Neural progenitor cell (in vitro differentiated cells): Measurements from ENCODE around the gene KMT2C. TPM values are rescaled to one million over a fixed set of nuclear protein-coding genes. Genes with fewer than 3 reads are reported as not detected.
A peak's percentile ranks its signal among the peaks of the same experiment; 100 is the strongest.

Experiments
- DNase-seq: peaks from one replicate; pipeline ENCODE4 v3.0.0-alpha.2; 2016; ENCODE audit warnings: low spot score
- H2AFZ ChIP-seq: fragments of 200-600 bp; sonication (generic); replicated peaks from 2 replicates; pipeline ENCODE4 v1.6.1; 2016; ENCODE audit warnings: antibody characterized with exemption
- H3F3A ChIP-seq: fragments of 200-600 bp; sonication (generic); 2 replicates; pipeline ENCODE4 v1.6.1; 2016; ENCODE audit warnings: antibody characterized with exemption, low read depth
- H3K27ac ChIP-seq: fragments of 200-600 bp; sonication (generic); 2 replicates; pipeline ENCODE4 v1.5.1; 2016; ENCODE audit warnings: mild to moderate bottlenecking
- H3K27me3 ChIP-seq: fragments of 200-600 bp; sonication (generic); 2 replicates; pipeline ENCODE4 v1.6.1; 2016; ENCODE audit warnings: mild to moderate bottlenecking, moderate library complexity
- H3K36me3 ChIP-seq: fragments of 200-600 bp; sonication (generic); 2 replicates; pipeline ENCODE4 v1.5.1; 2016
- H3K4me1 ChIP-seq: fragments of 200-600 bp; sonication (generic); 2 replicates; pipeline ENCODE4 v1.6.1; 2016; ENCODE audit warnings: mixed run types
- H3K4me2 ChIP-seq: fragments of 200-600 bp; sonication (generic); 2 replicates; pipeline ENCODE4 v1.6.1; 2016
- H3K4me3 ChIP-seq: fragments of 200-600 bp; sonication (generic); 2 replicates; pipeline ENCODE4 v1.5.1; 2016
- H3K79me2 ChIP-seq: fragments of 200-600 bp; sonication (generic); 2 replicates; pipeline ENCODE4 v1.6.1; 2016; ENCODE audit warnings: low read depth
- H3K9ac ChIP-seq: fragments of 200-600 bp; sonication (generic); 2 replicates; pipeline ENCODE4 v1.6.1; 2016
- H3K9me3 ChIP-seq: fragments of 200-600 bp; sonication (generic); 2 replicates; pipeline ENCODE4 v1.5.1; 2016; ENCODE audit warnings: low read depth
- H4K20me1 ChIP-seq: fragments of 200-600 bp; sonication (generic); 2 replicates; pipeline ENCODE4 v1.6.1; 2016; ENCODE audit warnings: low read depth
- H3K27ac Mint-ChIP-seq: 3 replicates; pipeline ENCODE4 v1.8.0; 2021; ENCODE audit warnings: mixed read lengths
- H3K27me3 Mint-ChIP-seq: 2 replicates; pipeline ENCODE4 v1.8.0; 2022; ENCODE audit warnings: low read depth, mild to moderate bottlenecking, inconsistent platforms, moderate library complexity, mixed read lengths; ENCODE audit not compliant: insufficient read depth
- H3K36me3 Mint-ChIP-seq: 3 replicates; pipeline ENCODE4 v1.8.0; 2021; ENCODE audit warnings: mixed read lengths
- H3K4me1 Mint-ChIP-seq: 3 replicates; pipeline ENCODE4 v1.8.0; 2021; ENCODE audit warnings: mixed read lengths
- H3K4me3 Mint-ChIP-seq: 3 replicates; pipeline ENCODE4 v1.8.0; 2021; ENCODE audit warnings: mild to moderate bottlenecking, moderate library complexity, mixed read lengths
- H3K9me3 Mint-ChIP-seq: 3 replicates; pipeline ENCODE4 v1.8.0; 2020; ENCODE audit warnings: mixed read lengths
- CTCF ChIP-seq: fragments of 200-600 bp; sonication (generic); IDR thresholded peaks from 2 replicates; pipeline ENCODE4 v1.5.1; 2017; ENCODE audit warnings: antibody characterized with exemption, mild to moderate bottlenecking
- EZH2 ChIP-seq: fragments of 200-600 bp; sonication (generic); IDR thresholded peaks from 2 replicates; pipeline ENCODE4 v1.6.1; 2017; ENCODE audit warnings: antibody characterized with exemption, mild to moderate bottlenecking, moderate library complexity
- EZH2phosphoT487 ChIP-seq: fragments of 200-600 bp; sonication (generic); IDR thresholded peaks from 2 replicates; pipeline ENCODE4 v1.6.1; 2017; ENCODE audit warnings: antibody characterized with exemption
- total RNA-seq: library from RNA; depleted of rRNA; stranded (reverse); fragments of >200 nt; gene quantifications from 2 replicates; pipeline ENCODE4 v1.2.3, GENCODE V29; 2015; ENCODE audit warnings: low replicate concordance

Gene KMT2C
- total RNA-seq, 1 donor from 2014 or later: 26.4 TPM

- H3K4me3 Mint-ChIP-seq: no peak overlapping the region
- Histone ChIP-seq H3K9me3 (no peaks in the 10 kb centered on the region), H4K20me1 (peaks cover 17% of the 10 kb centered on the region), H3K4me2 (no peak overlapping the region), H3K79me2 (no peaks in the 10 kb centered on the region), H3F3A (no peaks in the 10 kb centered on the region), H3K36me3 (peaks cover 32% of the 10 kb centered on the region), H3K9ac (no peak overlapping the region), H3K4me1 (no peaks in the 10 kb centered on the region), H3K27ac (no peak overlapping the region), H3K27me3 (no peaks in the 10 kb centered on the region), H3K4me3 (no peak overlapping the region), H2AFZ (no peak overlapping the region)
- TF ChIP-seq CTCF (no peak), EZH2phosphoT487 (no peak), EZH2 (no peak)
- peaks cover 49% of the 10 kb centered on the region for H3K36me3 Mint-ChIP-seq
- no peaks in the 10 kb centered on the region for H3K27me3 Mint-ChIP-seq
- no peak for DNase-seq
- H3K27ac Mint-ChIP-seq: no peak overlapping the region
- H3K4me1 Mint-ChIP-seq: no peaks in the 10 kb centered on the region
- H3K9me3 Mint-ChIP-seq: no peaks in the 10 kb centered on the region
These were observed 286.4 kb downstream of the KMT2C start for GRCh38 chr7:152149363-152149762.

- no peaks in the 10 kb centered on the region for H3K4me1 Mint-ChIP-seq
- no peak overlapping the region for H3K4me2 ChIP-seq
- H4K20me1 ChIP-seq: peaks cover 17% of the 10 kb centered on the region
- no peak overlapping the region for H3K27ac Mint-ChIP-seq
- no peak overlapping the region for H3K4me3 Mint-ChIP-seq
- H3K4me3 ChIP-seq: no peak overlapping the region
- no peaks in the 10 kb centered on the region for H3K27me3 Mint-ChIP-seq
- no peaks in the 10 kb centered on the region for H3K79me2 ChIP-seq
- no peaks in the 10 kb centered on the region for H3F3A ChIP-seq
- H3K9ac ChIP-seq: no peak overlapping the region
- DNase-seq: no peak
- no peak for TF ChIP-seq EZH2
- no peak for TF ChIP-seq EZH2phosphoT487
- TF ChIP-seq CTCF: no peak
- no peak overlapping the region for H2AFZ ChIP-seq
- H3K27me3 ChIP-seq: no peaks in the 10 kb centered on the region
- no peak overlapping the region for H3K27ac ChIP-seq
- H3K9me3 ChIP-seq: no peaks in the 10 kb centered on the region
- H3K36me3 Mint-ChIP-seq: peaks cover 46% of the 10 kb centered on the region
- peaks cover 26% of the 10 kb centered on the region for H3K36me3 ChIP-seq
- no peaks in the 10 kb centered on the region for H3K4me1 ChIP-seq
- H3K9me3 Mint-ChIP-seq: no peaks in the 10 kb centered on the region
These were observed 287.1 kb downstream of the KMT2C start for GRCh38 chr7:152148706-152149105.

GRCh38 chr7:152145853-152146466 is 289.8 kb downstream of the KMT2C start:
- H4K20me1 ChIP-seq: peaks cover 17% of the 10 kb centered on the region

More at GRCh38 chr7:152145853-152146466, 289.8 kb downstream of the KMT2C start:
- Mint-ChIP-seq H3K4me1 (no peaks in the 10 kb centered on the region), H3K4me3 (no peak overlapping the region), H3K27ac (no peak overlapping the region), H3K9me3 (no peaks in the 10 kb centered on the region), H3K27me3 (no peaks in the 10 kb centered on the region), H3K36me3 (peaks cover 44% of the 10 kb centered on the region)
- Histone ChIP-seq H2AFZ (no peak overlapping the region), H3K79me2 (no peaks in the 10 kb centered on the region), H3K9ac (no peak overlapping the region), H3K4me2 (no peak overlapping the region), H3K27ac (no peak overlapping the region), H3K4me1 (no peaks in the 10 kb centered on the region), H3K4me3 (no peak overlapping the region), H3K9me3 (no peaks in the 10 kb centered on the region), H3K27me3 (no peaks in the 10 kb centered on the region), H3K36me3 (peaks cover 14% of the 10 kb centered on the region), H3F3A (no peaks in the 10 kb centered on the region)
- TF ChIP-seq EZH2 (no peak), CTCF (peak; percentile 71)
- DNase-seq: peak; percentile 50
